Measurements from ENCODE around the gene SHMT2. TPM values are rescaled to one million over a fixed set of nuclear protein-coding genes. Genes with fewer than 3 reads are reported as not detected.

The SHMT2 gene
- total and polyA plus RNA-seq, 2 donors (not counting 3 experiments of a cell fraction or from before 2014, with no cell fraction given) = 155 to 243 TPM

DNA sequence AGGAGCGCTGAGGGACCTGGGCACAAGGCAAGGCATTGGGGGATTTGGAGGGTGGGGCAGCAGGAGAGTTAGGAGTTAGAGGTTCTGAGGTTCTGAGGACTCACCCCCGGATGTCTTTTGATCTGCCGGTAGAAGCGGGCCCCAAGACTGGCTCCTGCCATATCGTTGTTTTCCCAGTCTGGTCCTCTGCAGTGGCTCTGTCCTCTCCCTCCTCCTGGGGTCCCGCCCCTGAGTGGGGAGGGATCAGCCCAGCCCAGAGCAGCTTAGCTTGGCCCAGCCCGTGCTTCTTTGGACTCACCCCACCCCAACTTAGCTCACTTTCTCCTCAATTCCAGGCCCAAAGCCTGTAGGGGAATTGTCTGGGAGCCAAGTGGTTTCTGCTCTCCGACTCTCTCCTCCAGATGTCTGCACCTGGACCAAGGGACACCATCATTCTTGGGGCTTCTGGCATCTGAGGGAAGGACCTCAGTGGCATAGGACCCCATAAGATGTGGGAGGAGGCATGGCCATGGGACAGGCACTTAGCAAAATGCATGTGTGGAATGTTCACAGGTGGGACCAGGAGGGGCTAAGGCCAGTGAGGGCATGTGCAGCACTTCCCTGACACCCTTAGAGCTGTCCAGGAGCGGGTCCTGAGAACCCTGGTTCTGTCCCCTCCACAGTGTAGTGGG is 7.5 kb downstream of the SHMT2 start:
- Histone ChIP-seq H2AFZ (ENCODE audit: low read depth, low read length) (no peak overlapping the region), H4K20me1 (replicated peaks; ENCODE audit: control insufficient read depth, extremely low read depth, insufficient read depth, low read length) (no peaks in the 10 kb centered on the region), H3K36me3 (ENCODE audit: control insufficient read depth in 2 of 2, extremely low read depth in 1 of 2, insufficient read depth in 2 of 2, low read length in 2 of 2) (peaks cover 3 to 20% of the 10 kb centered on the region in 2 experiments), H3K9me3 (replicated peaks; ENCODE audit: control insufficient read depth, insufficient read depth, low read length) (no peaks in the 10 kb centered on the region), H3K9me1 (replicated peaks; ENCODE audit: control insufficient read depth, extremely low read depth, insufficient read depth, low read length) (no peaks in the 10 kb centered on the region), H3K9ac (replicated peaks; ENCODE audit: extremely low read depth, insufficient read depth, low read length) (no peak overlapping the region), H3K79me2 (ENCODE audit: control insufficient read depth, insufficient read depth, low read length) (no peaks in the 10 kb centered on the region), H3K4me2 (ENCODE audit: insufficient read depth, low read length) (no peak overlapping the region), H3K27me3 (ENCODE audit: control insufficient read depth in 2 of 2, insufficient read depth in 2 of 2, low read length in 2 of 2) (peaks cover 44 to 51% of the 10 kb centered on the region in 2 experiments), H3K4me1 (ENCODE audit: control insufficient read depth, extremely low read depth, insufficient read depth, low read length) (peaks cover 24% of the 10 kb centered on the region), H3K27ac (ENCODE audit: insufficient read depth, low read depth, low read length) (no peak overlapping the region), H3K4me3 (replicated peaks in 1 of 3; ENCODE audit: insufficient read depth in 1 of 3, low read depth in 1 of 3, low read length in 3 of 3) (no peak overlapping the region)
- DNase-seq (ENCODE audit: low read depth, low spot score) = no peak
- no TSS peak for BruUV-seq (replicated peaks)
- TF ChIP-seq POLR2AphosphoS5 (IDR thresholded peaks at IDR 0.05; ENCODE audit: insufficient read depth, low read depth, low read length) (no peak), EZH2 (IDR thresholded peaks at IDR 0.05; ENCODE audit: borderline replicate concordance, low read depth, low read length, severe bottlenecking) (peak; percentile 63)
- no peak for FAIRE-seq
- POLR2A ChIA-PET = no interaction called here
- CTCF ChIA-PET = interaction anchor here (0.8 to 10.7 kb wide), 5 partner anchors 7 to 23 kb away, joined by 3 to 214 read pairs (median 60); partner anchors contain the start of genes NXPH4 and SHMT2
- intact Hi-C loops (cut with micrococcal nuclease) = no loop called here
- dilution Hi-C loops (cut with MboI; ENCODE audit: extremely low pct_ligation_motif_present, low sequenced_read_pairs) = no loop called here

- Histone ChIP-seq H3K79me2 (ENCODE audit: control insufficient read depth, insufficient read depth, low read length) (no peaks in the 10 kb centered on the region), H3K27ac (ENCODE audit: insufficient read depth, low read depth, low read length) (no peak overlapping the region), H3K36me3 (ENCODE audit: control insufficient read depth in 2 of 2, extremely low read depth in 1 of 2, insufficient read depth in 2 of 2, low read length in 2 of 2) (peaks cover 3 to 15% of the 10 kb centered on the region in 2 experiments), H3K9me3 (replicated peaks; ENCODE audit: control insufficient read depth, insufficient read depth, low read length) (no peaks in the 10 kb centered on the region), H3K27me3 (ENCODE audit: control insufficient read depth in 2 of 2, insufficient read depth in 2 of 2, low read length in 2 of 2) (peaks cover 48 to 56% of the 10 kb centered on the region in 2 experiments), H3K9me1 (replicated peaks; ENCODE audit: control insufficient read depth, extremely low read depth, insufficient read depth, low read length) (no peaks in the 10 kb centered on the region), H4K20me1 (replicated peaks; ENCODE audit: control insufficient read depth, extremely low read depth, insufficient read depth, low read length) (no peaks in the 10 kb centered on the region), H3K4me2 (ENCODE audit: insufficient read depth, low read length) (no peak overlapping the region), H3K4me1 (ENCODE audit: control insufficient read depth, extremely low read depth, insufficient read depth, low read length) (peaks cover 24% of the 10 kb centered on the region), H3K4me3 (replicated peaks in 1 of 3; ENCODE audit: insufficient read depth in 1 of 3, low read depth in 1 of 3, low read length in 3 of 3) (no peak overlapping the region), H2AFZ (ENCODE audit: low read depth, low read length) (no peak overlapping the region), H3K9ac (replicated peaks; ENCODE audit: extremely low read depth, insufficient read depth, low read length) (no peak overlapping the region)
- DNase-seq (ENCODE audit: low read depth, low spot score) (no peak), FAIRE-seq (no peak)
- ChIA-PET POLR2A (no interaction called here), CTCF (interaction anchor here (5.0 to 10.7 kb wide), 4 partner anchors 7 to 24 kb away, joined by 47 to 214 read pairs (median 94); partner anchors contain the start of genes NXPH4 and SHMT2)
- TF ChIP-seq, protein P1, sequence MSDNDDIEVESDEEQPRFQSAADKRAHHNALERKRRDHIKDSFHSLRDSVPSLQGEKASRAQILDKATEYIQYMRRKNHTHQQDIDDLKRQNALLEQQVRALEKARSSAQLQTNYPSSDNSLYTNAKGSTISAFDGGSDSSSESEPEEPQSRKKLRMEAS (IDR thresholded peaks at IDR 0.05; ENCODE audit: insufficient read depth, insufficient read length) = no peak
- no peak for TF ChIP-seq CTCF (IDR thresholded peaks at IDR 0.05; ENCODE audit: extremely low read depth in 1 of 2, insufficient read depth in 1 of 2, low read depth in 1 of 2, low read length in 2 of 2)
- intact Hi-C loops (cut with micrococcal nuclease) = no loop called here
- dilution Hi-C loops (cut with MboI; ENCODE audit: extremely low pct_ligation_motif_present, low sequenced_read_pairs) = no loop called here
- no TSS peak for BruUV-seq (replicated peaks)
Observed at GRCh38 chr12:57237596-57237931, 8.1 kb downstream of the SHMT2 start.
